K562 (cell line): ENCODE data around the gene KIAA1614. TPM values are rescaled to one million over a fixed set of nuclear protein-coding genes. Genes with fewer than 3 reads are reported as not detected.

Source experiments
- ATAC-seq: fragments of 200-7000 bp; cut with Tn5 transposase; 3 replicates; pipeline ENCODE4 v1.9.1; 2020; ENCODE audit warnings: moderate library complexity
- BruUV-seq: library from RNA; stranded (reverse); fragments of 400-500 nt; replicated peaks from 2 replicates; lab custom pipeline; 2021; lab: Mats Ljungman, UMichigan
- CTCF ChIA-PET: fragments of 300-600 bp; formaldehyde crosslinking; extraction: SDS; loops from one replicate; lab custom pipeline; 2021; ENCODE audit warnings: low intra/inter-chr PET ratio; lab: Yijun Ruan, JAX
- POLR2A ChIA-PET: fragments of 300-600, 350-650 bp; sonication (Branson Sonifier 250); formaldehyde crosslinking; extraction: SDS; loops from one replicate; lab custom pipeline; 2021; ENCODE audit warnings: antibody characterized with exemption, inconsistent platforms; lab: Yijun Ruan, JAX
- DNase-seq, 4 experiments: peaks; one replicate each; pipeline versions ENCODE4 v3.0.0 to v3.0.0-alpha.2; 2011 to 2018; ENCODE audit warnings: low spot score in 3 of 4, mixed read lengths in 3 of 4; ENCODE audit errors: extremely low read depth in 1 of 4
- FAIRE-seq: peaks from 2 replicates; lab custom pipeline; 2011; peaks lifted over from hg19 to GRCh38; lab: Jason Lieb, UNC
- H2AFZ ChIP-seq: 2 replicates; pipeline ENCODE4 v1.6.0; 2011; ENCODE audit warnings: low read depth, low read length, control low read depth, inconsistent platforms
- H3K27ac ChIP-seq: fragments of 200-600 bp; 3 replicates; pipeline ENCODE4 v1.8.0; 2011; ENCODE audit warnings: low read depth, mild to moderate bottlenecking, control low read depth, inconsistent platforms, low read length, moderate library complexity, mixed read lengths; ENCODE audit errors: extremely low read depth
- H3K27me3 ChIP-seq, 2 experiments: fragments of 300-600 bp in 1 of 2; 2 replicates in 1 of 2; 3 replicates in 1 of 2; pipeline versions ENCODE4 v1.6.0 to v1.8.0; 2011; ENCODE audit warnings: inconsistent platforms in 2 of 2, low read length in 2 of 2, mild to moderate bottlenecking in 1 of 2, mixed read lengths in 1 of 2, moderate library complexity in 1 of 2; ENCODE audit not compliant: control insufficient read depth in 2 of 2, insufficient read depth in 2 of 2
- H3K36me3 ChIP-seq: fragments of 300-600 bp; 3 replicates; pipeline ENCODE4 v1.8.0; 2011; ENCODE audit warnings: mild to moderate bottlenecking, low read length, inconsistent platforms; ENCODE audit not compliant: control insufficient read depth, insufficient read depth
- H3K4me1 ChIP-seq, 2 experiments: fragments of 200-600 bp in 1 of 2; replicated peaks in 1 of 2; 2 replicates in 1 of 2; 3 replicates in 1 of 2; pipeline versions ENCODE4 v1.5.1 to v1.8.0; 2011; ENCODE audit warnings: inconsistent platforms in 2 of 2, low read length in 2 of 2, mild to moderate bottlenecking in 1 of 2, mixed read lengths in 1 of 2, moderate library complexity in 1 of 2; ENCODE audit not compliant: control insufficient read depth in 2 of 2, insufficient read depth in 2 of 2
- H3K4me2 ChIP-seq: 2 replicates; pipeline ENCODE4 v1.6.1; 2011; ENCODE audit warnings: low read length, control low read depth, inconsistent platforms, mixed read lengths; ENCODE audit not compliant: insufficient read depth
- H3K4me3 ChIP-seq: fragments of 200-600 bp; sonication (generic), shearing (Covaris generic); 2 replicates; pipeline ENCODE4 v1.5.1; 2016; ENCODE audit warnings: control low read depth, inconsistent platforms
- H3K79me2 ChIP-seq: fragments of 200-600 bp; 3 replicates; pipeline ENCODE4 v1.8.0; 2011; ENCODE audit warnings: low read length, inconsistent platforms; ENCODE audit not compliant: control insufficient read depth, insufficient read depth
- H3K9ac ChIP-seq, 2 experiments: 2 replicates each; pipeline versions ENCODE4 v1.6.0 to v1.6.1; 2011; ENCODE audit warnings: low read depth in 2 of 2, low read length in 2 of 2, control low read depth in 1 of 2, inconsistent platforms in 1 of 2, mild to moderate bottlenecking in 1 of 2, mixed read lengths in 1 of 2; ENCODE audit not compliant: insufficient read depth in 1 of 2
- H3K9me1 ChIP-seq: one replicate; pipeline ENCODE4 v1.6.0; 2011; ENCODE audit warnings: inconsistent platforms, mild to moderate bottlenecking, low read length, moderate library complexity; ENCODE audit not compliant: control insufficient read depth, insufficient read depth
- H3K9me3 ChIP-seq: replicated peaks from 2 replicates; pipeline ENCODE4 v1.5.1; 2011; ENCODE audit warnings: low read depth, low read length, inconsistent platforms; ENCODE audit not compliant: control insufficient read depth, insufficient read depth
- H4K20me1 ChIP-seq: replicated peaks from 2 replicates; pipeline ENCODE4 v1.6.1; 2011; ENCODE audit warnings: low read length, inconsistent platforms, mixed read lengths; ENCODE audit not compliant: control insufficient read depth, insufficient read depth
- FOSL1 ChIP-seq: fragments of 200-800 bp; sonication (Bioruptor generic); conservative IDR thresholded peaks from 2 replicates; pipeline ENCODE4 v1.6.1; 2016; ENCODE audit warnings: missing genetic modification characterization, missing compliant biosample characterization
- IRF1 ChIP-seq: sonication (generic); formaldehyde crosslinking; IDR thresholded peaks from 2 replicates; pipeline ENCODE4 v1.8.0; 2022; ENCODE audit warnings: missing genetic modification reagents, mild to moderate bottlenecking, borderline replicate concordance
- JUNB ChIP-seq: fragments of 450-650 bp; formaldehyde crosslinking; conservative IDR thresholded peaks from 2 replicates; pipeline ENCODE4 v1.4.0; 2020; ENCODE audit warnings: mild to moderate bottlenecking
- POLR2H ChIP-seq: IDR thresholded peaks from 2 replicates; pipeline ENCODE4 v1.6.1; 2016; ENCODE audit warnings: missing genetic modification characterization, low read depth, mild to moderate bottlenecking, control low read depth, missing compliant biosample characterization, moderate library complexity
- RCOR1 ChIP-seq, 2 experiments: IDR thresholded peaks; 2 replicates each; pipeline ENCODE4 v1.6.1; 2012; ENCODE audit warnings: low read depth in 2 of 2, low read length in 2 of 2, borderline replicate concordance in 1 of 2, improper control_type of control experiment in 1 of 2
- RNF2 ChIP-seq: sonication (generic); IDR thresholded peaks from 2 replicates; pipeline ENCODE4 v1.6.1; 2016
- SMAD4 ChIP-seq: fragments of 250-450 bp; sonication (Bioruptor Pico); conservative IDR thresholded peaks from 2 replicates; pipeline ENCODE4 v1.8.0; 2021; ENCODE audit warnings: inconsistent platforms, mild to moderate bottlenecking, moderate library complexity
- WHSC1 ChIP-seq: IDR thresholded peaks from one replicate; pipeline ENCODE4 v1.6.1; 2012; ENCODE audit warnings: low read length, control low read depth, inconsistent platforms
- XRCC3 ChIP-seq: fragments of 450-650 bp; IDR thresholded peaks from 2 replicates; pipeline ENCODE4 v1.6.1; 2017; ENCODE audit warnings: mild to moderate bottlenecking, moderate library complexity
- ZBTB33 ChIP-seq: sonication (generic); formaldehyde crosslinking; IDR thresholded peaks from 2 replicates; pipeline ENCODE4 v1.8.1; 2023; ENCODE audit warnings: mild to moderate bottlenecking, missing genetic modification reagents
- ZNF384 ChIP-seq: IDR thresholded peaks from 2 replicates; pipeline ENCODE4 v1.6.1; 2012; ENCODE audit warnings: low read depth, low read length, improper control_type of control experiment
- ZNF583 ChIP-seq: fragments of 250-450 bp; sonication (Bioruptor Pico); IDR thresholded peaks from 2 replicates; pipeline ENCODE4 v1.4.0; 2020
- ZNF586 ChIP-seq: fragments of 450-650 bp; formaldehyde crosslinking; conservative IDR thresholded peaks from 2 replicates; pipeline ENCODE4 v1.4.0; 2020; ENCODE audit warnings: mild to moderate bottlenecking, moderate library complexity
- ZNF75A ChIP-seq: fragments of 450-650 bp; formaldehyde crosslinking; IDR thresholded peaks from 2 replicates; pipeline ENCODE4 v1.4.0; 2020; ENCODE audit warnings: mild to moderate bottlenecking
- ZSCAN29 ChIP-seq: fragments of 450-650 bp; IDR thresholded peaks from 2 replicates; pipeline ENCODE4 v1.6.1; 2017
- WGBS: fragments of 100-300 bp; shearing (Covaris generic); methylation state at CpG from one replicate; pipeline ENCODE4 v1.1.6; 2016; ENCODE audit warnings: low coverage, mixed read lengths; ENCODE audit not compliant: insufficient coverage; ENCODE audit errors: missing lambda C conversion rate; 5-methylcytosine and 5-hydroxymethylcytosine counted together
- in situ Hi-C: fragments of 300-500 bp; cut with MboI; formaldehyde crosslinking; loops from 4 replicates; pipeline ENCODE4 v1.15.0; 2018; ENCODE audit warnings: inconsistent platforms, mixed read lengths
- intact Hi-C: fragments of 100-400 bp; cut with micrococcal nuclease; formaldehyde crosslinking; loops from 2 replicates; pipeline ENCODE4 v1.14.2; 2022
- polyA plus RNA-seq, 8 experiments: library from polyadenylated mRNA; depleted of rRNA in 4 of 8; stranded (reverse) in 5 of 8; unstranded in 3 of 8; fragments of >200 nt; fragmentation: Nextera tagmentation in 2 of 8; fragmentation: Illumina TruSeq in 1 of 8; extraction: Ambion mirVana in 2 of 8; extraction: Trizol in 1 of 8; gene quantifications; 2 replicates each; pipeline versions ENCODE4 v1.2.1 to v1.2.3, GENCODE V29; 2011 to 2014; ENCODE audit warnings: inconsistent platforms in 1 of 8, missing spikeins in 1 of 8
- total RNA-seq, 7 experiments: library from RNA; depleted of rRNA in 6 of 7; stranded (reverse); fragments of >200 nt in 6 of 7; fragmentation: Illumina TruSeq in 2 of 7; extraction: Trizol in 2 of 7; gene quantifications; 2 replicates each; pipeline versions ENCODE4 v1.2.1 to v1.2.3, GENCODE V29; 2011 to 2021; ENCODE audit warnings: low replicate concordance in 1 of 7

Gene KIAA1614
- total and polyA plus RNA-seq, 9 of the 15 experiments (the other 6 are each of a cell fraction or from before 2014, with no cell fraction given), result 0.01 to 1.1 (median 0.15) TPM; not detected in 1

- BruUV-seq, result no TSS peak
- WGBS, result 70% methylated on average over 2 of the region's 2 CpGs
- Histone ChIP-seq H3K9me3 (no peaks in the 10 kb centered on the region), H3K27me3 (no peaks in the 10 kb centered on the region), H4K20me1 (no peaks in the 10 kb centered on the region), H3K4me3 (no peak overlapping the region), H3K36me3 (peaks cover 2% of the 10 kb centered on the region; the same call in 2 of the 3 replicates), H3K9ac (no peak overlapping the region), H3K4me1 (no peaks in the 10 kb centered on the region), H3K9me1 (no peaks in the 10 kb centered on the region), H3K4me2 (no peak overlapping the region), H2AFZ (no peak overlapping the region), H3K79me2 (no peaks in the 10 kb centered on the region), H3K27ac (no peak overlapping the region)
- intact Hi-C loops (no loop called here), in situ Hi-C loops (no loop called here)
- no peak for TF ChIP-seq IRF1 (CRISPR knock-in tag)
- TF ChIP-seq ZNF586 (CRISPR knock-in tag), result no peak
- no peak for TF ChIP-seq XRCC3
- no peak for TF ChIP-seq WHSC1
- no peak for TF ChIP-seq SMAD4
- FAIRE-seq (no peak), DNase-seq (no peak), ATAC-seq (no peak)
- ChIA-PET POLR2A (interaction anchor here (0.6 kb wide), 1 partner anchor 707 kb away, joined by 3 read pairs; no protein-coding TSS in a partner anchor), CTCF (interaction anchor here (0.5 to 0.7 kb wide), 2 partner anchors 212 to 249 kb away, joined by 3 read pairs; no protein-coding TSS in a partner anchor)
Observed at GRCh38 chr1:180892675-180893074, 20.0 kb upstream of the KIAA1614 start.

GRCh38 chr1:180893614-180894013, 19.1 kb upstream of the KIAA1614 start:
- no peak overlapping the region for H3K27ac ChIP-seq
- H3K9me3 ChIP-seq, result no peaks in the 10 kb centered on the region
- FAIRE-seq (no peak), ATAC-seq (0 out of 3 replicates have a peak, but pooled peaks have one; percentile 8), DNase-seq (no peak)
- ChIA-PET CTCF (no interaction called here), POLR2A (interaction anchor here (1.4 kb wide), 1 partner anchor 9 kb away, joined by 3 read pairs; no protein-coding TSS in a partner anchor)
- H3K79me2 ChIP-seq, result no peaks in the 10 kb centered on the region
- intact Hi-C loops, result no loop called here
- no peak overlapping the region for H2AFZ ChIP-seq
- no peaks in the 10 kb centered on the region for H3K4me1 ChIP-seq
- H3K4me3 ChIP-seq, result no peak overlapping the region
- in situ Hi-C loops, result no loop called here
- 61% methylated on average over 2 of the region's 3 CpGs for WGBS
- no peak overlapping the region for H3K4me2 ChIP-seq
- H3K27me3 ChIP-seq, result no peaks in the 10 kb centered on the region
- no peak overlapping the region for H3K9ac ChIP-seq
- no peaks in the 10 kb centered on the region for H3K9me1 ChIP-seq
- H3K36me3 ChIP-seq, result no peaks in the 10 kb centered on the region
- H4K20me1 ChIP-seq, result no peaks in the 10 kb centered on the region
- no TSS peak for BruUV-seq
- TF ChIP-seq ZNF583, result no peak
- no peak for TF ChIP-seq RNF2
- TF ChIP-seq ZSCAN29, result no peak
- no peak for TF ChIP-seq ZNF75A (CRISPR knock-in tag)
- no peak for TF ChIP-seq JUNB (CRISPR knock-in tag)
- TF ChIP-seq ZNF384, result no peak
- TF ChIP-seq POLR2H (tag), result no peak
- no peak for TF ChIP-seq FOSL1
- no peak for TF ChIP-seq RCOR1 (IDR thresholded peaks at IDR 0.05; ENCODE audit: borderline replicate concordance in 1 of 2, low read depth in 2 of 2, low read length in 2 of 2)
- no peak for TF ChIP-seq ZBTB33 (CRISPR knock-in tag)
